Caco-2 (cell line): ENCODE data around the gene FCN3. TPM values are rescaled to one million over a fixed set of nuclear protein-coding genes. Genes with fewer than 3 reads are reported as not detected.
A peak's percentile ranks its signal among the peaks of the same experiment; 100 is the strongest.

ENCODE experiments used
- BruUV-seq: library from RNA; stranded (reverse); fragments of 400-500 nt; replicated peaks from 2 replicates; lab custom pipeline; 2021; lab: Mats Ljungman, UMichigan
- CTCF ChIA-PET: fragments of 300-600 bp; sonication (Branson Sonifier 250); formaldehyde crosslinking; loops from one replicate; lab custom pipeline; 2022; ENCODE audit warnings: antibody characterized with exemption; lab: Charles Lee
- POLR2A ChIA-PET: fragments of 300-600 bp; sonication (Branson Sonifier 250); formaldehyde crosslinking; loops from one replicate; lab custom pipeline; 2022; ENCODE audit warnings: antibody characterized with exemption; lab: Charles Lee
- DNase-seq, 2 experiments: peaks; one replicate each; pipeline versions ENCODE4 v3.0.0 to v3.0.0-alpha.2; 2020 to 2022
- H3K27me3 ChIP-seq: replicated peaks from 2 replicates; pipeline ENCODE4 v1.6.0; 2011; ENCODE audit warnings: low read length; ENCODE audit not compliant: control insufficient read depth, insufficient read depth
- H3K36me3 ChIP-seq: 2 replicates; pipeline ENCODE4 v1.5.1; 2011; ENCODE audit warnings: low read length; ENCODE audit not compliant: control insufficient read depth, insufficient read depth
- H3K4me1 ChIP-seq: fragments of 250-450 bp; sonication (Bioruptor Pico); 2 replicates; pipeline ENCODE4 v1.5.1; 2020; ENCODE audit warnings: mild to moderate bottlenecking
- H3K4me3 ChIP-seq: 2 replicates; pipeline ENCODE4 v1.5.1; 2011; ENCODE audit warnings: low read depth, mild to moderate bottlenecking, control low read depth, low read length
- H3K9me3 ChIP-seq: fragments of 250-450 bp; sonication (Bioruptor Pico); 2 replicates; pipeline ENCODE4 v1.5.1; 2020; ENCODE audit warnings: mild to moderate bottlenecking, moderate library complexity
- H3K27ac Mint-ChIP-seq: one replicate; pipeline ENCODE4 v1.8.0; 2022; ENCODE audit warnings: mixed read lengths; ENCODE audit not compliant: unreplicated experiment
- H3K27me3 Mint-ChIP-seq: one replicate; pipeline ENCODE4 v1.8.0; 2022; ENCODE audit warnings: mixed read lengths; ENCODE audit not compliant: insufficient read depth, unreplicated experiment
- H3K36me3 Mint-ChIP-seq: one replicate; pipeline ENCODE4 v1.8.0; 2022; ENCODE audit warnings: mild to moderate bottlenecking, mixed read lengths; ENCODE audit not compliant: insufficient read depth, unreplicated experiment
- H3K4me1 Mint-ChIP-seq: one replicate; pipeline ENCODE4 v1.8.0; 2022; ENCODE audit warnings: low read depth, mixed read lengths; ENCODE audit not compliant: unreplicated experiment
- H3K4me3 Mint-ChIP-seq: one replicate; pipeline ENCODE4 v1.8.0; 2022; ENCODE audit warnings: mild to moderate bottlenecking, moderate library complexity, mixed read lengths; ENCODE audit not compliant: unreplicated experiment
- H3K9me3 Mint-ChIP-seq: one replicate; pipeline ENCODE4 v1.8.0; 2022; ENCODE audit warnings: mixed read lengths; ENCODE audit not compliant: unreplicated experiment
- intact Hi-C: fragments of 100-400 bp; cut with micrococcal nuclease; formaldehyde crosslinking; loops from one replicate; pipeline ENCODE4 v1.10.0; 2022; ENCODE audit not compliant: unreplicated experiment
- total RNA-seq: library from RNA; stranded (reverse); gene quantifications from 2 replicates; pipeline ENCODE4 v1.2.3, GENCODE V29; 2022
- TF ChIP-seq, protein P1 (sequence below), 2 experiments: fragments of 200-600 bp in 1 of 2; IDR thresholded peaks; 1 replicate in 1 of 2; 2 replicates in 1 of 2; pipeline versions ENCODE4 v1.5.1 to v1.8.0; 2011 to 2022; ENCODE audit warnings: antibody characterized with exemption in 1 of 2, control low read depth in 1 of 2, inconsistent platforms in 1 of 2, low read depth in 1 of 2, low read length in 1 of 2, mild to moderate bottlenecking in 1 of 2, moderate library complexity in 1 of 2; ENCODE audit not compliant: insufficient read depth in 1 of 2, severe bottlenecking in 1 of 2, unreplicated experiment in 1 of 2

Gene FCN3
- total RNA-seq, 1 experiment from 2014 or later, result not detected

DNA sequence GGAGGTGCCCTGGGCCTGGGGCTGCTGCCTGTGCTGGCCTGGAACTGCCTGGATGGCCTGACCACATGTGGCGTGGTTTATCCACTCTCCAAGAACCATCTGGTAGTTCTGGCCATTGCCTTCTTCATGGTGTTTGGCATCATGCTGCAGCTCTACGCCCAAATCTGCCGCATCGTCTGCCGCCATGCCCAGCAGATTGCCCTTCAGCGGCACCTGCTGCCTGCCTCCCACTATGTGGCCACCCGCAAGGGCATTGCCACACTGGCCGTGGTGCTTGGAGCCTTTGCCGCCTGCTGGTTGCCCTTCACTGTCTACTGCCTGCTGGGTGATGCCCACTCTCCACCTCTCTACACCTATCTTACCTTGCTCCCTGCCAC lies 19.6 kb upstream of the FCN3 start:
- BruUV-seq, result no TSS peak
- Mint-ChIP-seq H3K4me3 (no peak overlapping the region), H3K27me3 (no peaks in the 10 kb centered on the region), H3K9me3 (no peaks in the 10 kb centered on the region), H3K36me3 (peaks cover 8% of the 10 kb centered on the region), H3K4me1 (peaks cover 13% of the 10 kb centered on the region), H3K27ac (no peak overlapping the region)
- Histone ChIP-seq H3K4me1 (peaks cover 8% of the 10 kb centered on the region; the same call in 1 of the 2 replicates), H3K4me3 (no peak overlapping the region), H3K9me3 (no peaks in the 10 kb centered on the region), H3K27me3 (no peaks in the 10 kb centered on the region), H3K36me3 (no peaks in the 10 kb centered on the region)
- intact Hi-C loops, result loop anchor here (5.0 kb wide), 1 partner anchor 268 kb away; no protein-coding TSS in a partner anchor
- no peak for DNase-seq
- ChIA-PET CTCF (interaction anchor here (0.6 to 1.8 kb wide), 6 partner anchors 22 to 584 kb away, joined by 3 to 18 read pairs (median 6); partner anchors contain the start of gene MAP3K6), POLR2A (no interaction called here)
- TF ChIP-seq, protein P1, sequence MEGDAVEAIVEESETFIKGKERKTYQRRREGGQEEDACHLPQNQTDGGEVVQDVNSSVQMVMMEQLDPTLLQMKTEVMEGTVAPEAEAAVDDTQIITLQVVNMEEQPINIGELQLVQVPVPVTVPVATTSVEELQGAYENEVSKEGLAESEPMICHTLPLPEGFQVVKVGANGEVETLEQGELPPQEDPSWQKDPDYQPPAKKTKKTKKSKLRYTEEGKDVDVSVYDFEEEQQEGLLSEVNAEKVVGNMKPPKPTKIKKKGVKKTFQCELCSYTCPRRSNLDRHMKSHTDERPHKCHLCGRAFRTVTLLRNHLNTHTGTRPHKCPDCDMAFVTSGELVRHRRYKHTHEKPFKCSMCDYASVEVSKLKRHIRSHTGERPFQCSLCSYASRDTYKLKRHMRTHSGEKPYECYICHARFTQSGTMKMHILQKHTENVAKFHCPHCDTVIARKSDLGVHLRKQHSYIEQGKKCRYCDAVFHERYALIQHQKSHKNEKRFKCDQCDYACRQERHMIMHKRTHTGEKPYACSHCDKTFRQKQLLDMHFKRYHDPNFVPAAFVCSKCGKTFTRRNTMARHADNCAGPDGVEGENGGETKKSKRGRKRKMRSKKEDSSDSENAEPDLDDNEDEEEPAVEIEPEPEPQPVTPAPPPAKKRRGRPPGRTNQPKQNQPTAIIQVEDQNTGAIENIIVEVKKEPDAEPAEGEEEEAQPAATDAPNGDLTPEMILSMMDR (IDR thresholded peaks at IDR 0.05; ENCODE audit: insufficient read depth in 1 of 2, low read depth in 1 of 2, low read length in 1 of 2, severe bottlenecking in 1 of 2, unreplicated experiment in 1 of 2), result no peak

DNA sequence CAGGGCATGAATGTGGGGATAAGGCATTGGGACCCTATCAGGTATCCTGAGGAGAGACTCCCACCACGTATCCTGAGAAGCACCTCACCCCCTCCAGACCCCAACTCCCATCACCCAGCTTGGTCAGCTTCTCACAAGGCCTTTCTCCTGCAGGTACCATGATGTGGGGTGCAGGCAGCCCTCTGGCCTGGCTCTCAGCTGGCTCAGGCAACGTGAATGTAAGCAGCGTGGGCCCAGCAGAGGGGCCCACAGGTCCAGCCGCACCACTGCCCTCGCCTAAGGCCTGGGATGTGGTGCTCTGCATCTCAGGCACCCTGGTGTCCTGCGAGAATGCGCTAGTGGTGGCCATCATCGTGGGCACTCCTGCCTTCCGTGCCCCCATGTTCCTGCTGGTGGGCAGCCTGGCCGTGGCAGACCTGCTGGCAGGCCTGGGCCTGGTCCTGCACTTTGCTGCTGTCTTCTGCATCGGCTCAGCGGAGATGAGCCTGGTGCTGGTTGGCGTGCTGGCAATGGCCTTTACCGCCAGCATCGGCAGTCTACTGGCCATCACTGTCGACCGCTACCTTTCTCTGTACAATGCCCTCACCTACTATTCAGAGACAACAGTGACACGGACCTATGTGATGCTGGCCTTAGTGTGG lies 19.1 kb upstream of the FCN3 start:
- Histone ChIP-seq H3K36me3 (no peaks in the 10 kb centered on the region), H3K4me1 (peaks cover 3% of the 10 kb centered on the region; the same call in 1 of the 2 replicates), H3K9me3 (no peaks in the 10 kb centered on the region), H3K4me3 (no peak overlapping the region), H3K27me3 (no peaks in the 10 kb centered on the region)
- Mint-ChIP-seq H3K9me3 (no peaks in the 10 kb centered on the region), H3K4me3 (peak overlapping the region; percentile 73), H3K36me3 (peaks cover 3% of the 10 kb centered on the region), H3K27ac (no peak overlapping the region), H3K27me3 (no peaks in the 10 kb centered on the region), H3K4me1 (peaks cover 9% of the 10 kb centered on the region)
- BruUV-seq, result no TSS peak
- intact Hi-C loops, result loop anchor here (2.0 to 5.0 kb wide), 2 partner anchors 213 to 269 kb away; no protein-coding TSS in a partner anchor
- TF ChIP-seq, protein P1 (IDR thresholded peaks at IDR 0.05; ENCODE audit: insufficient read depth in 1 of 2, low read depth in 1 of 2, low read length in 1 of 2, severe bottlenecking in 1 of 2, unreplicated experiment in 1 of 2), result no peak
- POLR2A ChIA-PET, result no interaction called here
- CTCF ChIA-PET, result interaction anchor here (0.6 to 0.7 kb wide), 2 partner anchors 97 to 213 kb away, joined by 4 to 5 read pairs; no protein-coding TSS in a partner anchor
- no peak for DNase-seq

DNA sequence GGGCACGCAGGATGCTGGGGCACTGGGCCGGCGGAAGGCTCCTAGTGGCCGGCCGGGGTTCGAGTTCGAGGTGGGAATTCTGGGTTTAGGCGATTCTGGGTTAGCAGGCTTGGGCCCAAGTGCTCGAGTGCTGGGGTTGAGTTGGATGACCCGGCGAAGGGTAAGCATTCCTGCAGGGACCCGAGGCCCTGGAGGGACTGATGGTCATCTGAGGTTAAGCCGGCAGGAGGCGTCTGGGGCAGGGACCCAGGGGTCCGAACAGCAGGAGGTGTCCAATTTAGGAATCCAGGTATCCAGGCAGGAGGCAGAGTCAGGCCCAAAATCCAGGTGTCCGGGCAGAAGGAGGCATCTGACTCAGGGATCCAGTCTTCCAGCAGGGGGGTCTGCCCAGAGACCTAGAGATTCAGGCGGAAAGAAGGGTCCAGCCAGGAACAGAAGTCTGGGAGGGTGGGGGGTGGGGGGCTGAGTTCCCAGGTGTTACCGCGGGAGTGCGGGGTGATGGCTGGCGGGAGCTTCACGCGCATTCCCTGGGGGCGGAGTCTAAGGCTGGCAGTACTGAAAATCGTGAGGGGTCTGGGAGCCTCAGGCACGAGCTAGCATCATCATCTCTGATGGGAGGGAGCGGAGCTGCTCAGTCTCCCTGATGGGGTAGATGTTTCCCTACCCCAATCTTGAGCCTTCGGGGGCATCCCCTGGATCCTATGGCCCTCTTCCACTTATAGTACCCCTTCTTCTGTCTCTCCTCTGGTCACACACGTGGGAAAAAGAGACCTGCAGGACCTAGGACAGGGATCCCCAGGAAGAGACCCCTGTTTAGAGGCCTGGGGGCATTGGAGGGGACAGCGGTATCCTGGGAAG lies 18.4 kb upstream of the FCN3 start:
- no peaks in the 10 kb centered on the region for H3K27me3 ChIP-seq
- Mint-ChIP-seq H3K36me3 (no peaks in the 10 kb centered on the region), H3K4me1 (peaks cover 7% of the 10 kb centered on the region), H3K4me3 (peak overlapping the region; percentile 73), H3K27ac (peak overlapping the region; percentile 62), H3K9me3 (no peaks in the 10 kb centered on the region), H3K27me3 (no peaks in the 10 kb centered on the region)
- H3K36me3 ChIP-seq, result no peaks in the 10 kb centered on the region
- no peaks in the 10 kb centered on the region for H3K9me3 ChIP-seq
- DNase-seq, result peak in 1 of 2 experiments; percentile 34
- intact Hi-C loops, result loop anchor here (2.0 to 5.0 kb wide), 2 partner anchors 214 to 269 kb away; no protein-coding TSS in a partner anchor
- ChIA-PET POLR2A (no interaction called here), CTCF (interaction anchor here (0.6 to 0.7 kb wide), 2 partner anchors 97 to 214 kb away, joined by 4 to 5 read pairs; no protein-coding TSS in a partner anchor)
- BruUV-seq, result no TSS peak
- peak overlapping the region; percentile 42 for H3K4me3 ChIP-seq
- no peaks in the 10 kb centered on the region for H3K4me1 ChIP-seq
- TF ChIP-seq, protein P1 (IDR thresholded peaks at IDR 0.05; ENCODE audit: insufficient read depth in 1 of 2, low read depth in 1 of 2, low read length in 1 of 2, severe bottlenecking in 1 of 2, unreplicated experiment in 1 of 2), result peak in 1 of 2 experiments; percentile 21
